Activated naive CD4-positive, alpha-beta T cell treated with anti-CD3 and anti-CD28 coated beads, Interleukin-2, amount 50 U/mL, for 24 hours (primary cell): ENCODE data around the gene SERPINA4.

Experiments
- H3K27ac Mint-ChIP-seq: one replicate; pipeline ENCODE4 v1.8.0; 2021; ENCODE audit warnings: mild to moderate bottlenecking, mixed read lengths
- H3K27me3 Mint-ChIP-seq: one replicate; pipeline ENCODE4 v1.8.0; 2021; ENCODE audit warnings: mixed read lengths
- H3K36me3 Mint-ChIP-seq: one replicate; pipeline ENCODE4 v1.8.0; 2021; ENCODE audit warnings: mixed read lengths
- H3K4me1 Mint-ChIP-seq: one replicate; pipeline ENCODE4 v1.8.0; 2021; ENCODE audit warnings: mixed read lengths
- H3K4me3 Mint-ChIP-seq: one replicate; pipeline ENCODE4 v1.8.0; 2021; ENCODE audit warnings: mild to moderate bottlenecking, mixed read lengths
- H3K9me3 Mint-ChIP-seq: one replicate; pipeline ENCODE4 v1.8.0; 2021; ENCODE audit warnings: mixed read lengths

SERPINA4 gene, protein sequence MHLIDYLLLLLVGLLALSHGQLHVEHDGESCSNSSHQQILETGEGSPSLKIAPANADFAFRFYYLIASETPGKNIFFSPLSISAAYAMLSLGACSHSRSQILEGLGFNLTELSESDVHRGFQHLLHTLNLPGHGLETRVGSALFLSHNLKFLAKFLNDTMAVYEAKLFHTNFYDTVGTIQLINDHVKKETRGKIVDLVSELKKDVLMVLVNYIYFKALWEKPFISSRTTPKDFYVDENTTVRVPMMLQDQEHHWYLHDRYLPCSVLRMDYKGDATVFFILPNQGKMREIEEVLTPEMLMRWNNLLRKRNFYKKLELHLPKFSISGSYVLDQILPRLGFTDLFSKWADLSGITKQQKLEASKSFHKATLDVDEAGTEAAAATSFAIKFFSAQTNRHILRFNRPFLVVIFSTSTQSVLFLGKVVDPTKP

DNA sequence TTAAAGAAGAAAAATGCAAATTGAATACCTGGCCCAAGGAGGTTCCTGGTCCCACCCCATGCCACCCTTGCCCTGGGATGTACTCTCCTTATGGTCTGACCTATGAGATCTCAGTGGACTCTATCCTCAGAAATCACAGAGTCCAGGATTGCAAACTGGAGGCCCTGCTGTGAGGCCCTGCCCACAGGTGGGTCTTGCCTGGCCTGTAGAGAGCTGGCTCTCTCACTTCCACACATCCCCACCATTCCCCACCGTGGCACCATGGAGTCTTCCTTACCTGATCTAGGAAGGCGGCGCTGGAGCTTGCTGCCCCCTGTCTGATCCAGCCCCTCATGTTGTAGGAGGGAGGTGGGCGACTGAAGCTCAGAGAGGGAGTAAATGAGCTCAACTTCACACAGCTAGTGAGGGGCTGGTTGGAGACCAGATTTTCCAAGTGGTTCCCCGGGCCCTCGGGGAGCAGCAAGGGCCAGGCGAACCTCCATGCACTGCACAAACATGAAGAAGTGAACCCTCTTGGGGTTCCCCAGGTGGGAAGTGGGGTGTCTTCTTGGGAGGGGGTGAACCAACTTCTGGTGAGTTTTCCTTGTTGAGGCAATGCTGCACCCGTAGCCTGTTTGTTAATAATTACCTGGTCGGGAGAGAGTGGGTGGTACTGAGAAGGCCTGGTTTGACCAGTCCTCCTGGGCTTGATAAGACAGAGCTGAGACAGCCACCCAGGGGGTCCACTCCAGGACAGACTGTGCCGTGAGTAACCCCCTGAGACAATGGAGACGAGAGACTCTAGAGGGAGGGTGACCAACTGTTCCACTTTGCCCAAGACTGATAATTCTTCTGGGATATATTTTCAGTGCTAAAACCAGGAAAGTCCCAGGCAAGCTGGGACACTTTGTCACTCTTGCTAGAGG is at the start of gene SERPINA4:
TSS of gene SERPINA4 (plus strand) at position 692 of the 905 bp plus-strand sequence. CDS start 2,041 bp downstream, outside the sequence.
- Mint-ChIP-seq H3K4me1 (no peaks in the 10 kb centered on the region), H3K36me3 (no peaks in the 10 kb centered on the region), H3K27me3 (peaks cover 10% of the 10 kb centered on the region), H3K4me3 (no peak within 1 kb of the TSS), H3K9me3 (no peaks in the 10 kb centered on the region), H3K27ac (no peak within 1 kb of the TSS)

DNA sequence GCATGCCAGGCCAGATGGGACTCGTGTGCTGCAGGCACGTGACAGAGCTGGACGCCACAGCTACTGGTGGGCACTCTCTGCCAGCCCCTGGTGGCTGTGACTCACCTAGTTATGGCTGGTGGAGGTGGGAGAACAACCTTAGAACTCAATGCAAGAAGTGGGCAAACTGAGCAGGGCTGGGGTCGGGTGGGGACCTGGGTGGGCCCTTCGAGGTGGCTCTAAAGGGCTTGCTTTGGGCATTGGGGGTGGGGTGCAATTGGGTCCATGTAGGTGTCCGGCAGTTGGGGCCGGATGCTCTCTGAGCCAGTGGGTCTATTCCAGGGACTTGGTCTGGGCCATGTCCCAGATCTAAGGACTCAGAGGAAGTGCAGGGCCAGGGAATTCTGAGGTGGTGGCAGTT is 46.9 kb upstream of the SERPINA4 start:
- H3K36me3 Mint-ChIP-seq = no peaks in the 10 kb centered on the region
- no peak overlapping the region for H3K4me3 Mint-ChIP-seq
- no peaks in the 10 kb centered on the region for H3K4me1 Mint-ChIP-seq
- H3K27ac Mint-ChIP-seq = no peak overlapping the region
- H3K9me3 Mint-ChIP-seq = no peaks in the 10 kb centered on the region
- H3K27me3 Mint-ChIP-seq = peaks cover 2% of the 10 kb centered on the region

DNA sequence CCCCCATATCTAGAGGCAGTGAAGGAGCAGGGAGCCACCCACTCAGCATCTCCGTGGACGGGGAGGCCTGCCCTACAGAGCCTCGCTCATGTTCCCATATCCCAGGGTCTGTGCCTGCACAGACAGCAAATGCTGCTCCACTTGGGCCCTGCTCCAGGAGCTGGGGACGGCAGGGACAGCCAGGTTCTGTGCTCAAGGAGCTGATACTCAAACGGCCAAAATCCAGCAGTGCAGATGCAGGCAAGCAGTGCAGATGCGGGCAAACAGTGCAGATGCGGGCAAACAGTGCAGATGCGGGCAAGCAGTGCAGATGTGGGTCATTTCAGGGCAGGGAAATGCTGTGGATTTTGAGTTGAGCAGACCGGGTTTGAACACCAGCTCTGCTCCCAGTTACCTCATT is 45.8 kb upstream of the SERPINA4 start:
- H3K36me3 Mint-ChIP-seq = no peaks in the 10 kb centered on the region
- no peak overlapping the region for H3K4me3 Mint-ChIP-seq
- peaks cover 2% of the 10 kb centered on the region for H3K27me3 Mint-ChIP-seq

DNA sequence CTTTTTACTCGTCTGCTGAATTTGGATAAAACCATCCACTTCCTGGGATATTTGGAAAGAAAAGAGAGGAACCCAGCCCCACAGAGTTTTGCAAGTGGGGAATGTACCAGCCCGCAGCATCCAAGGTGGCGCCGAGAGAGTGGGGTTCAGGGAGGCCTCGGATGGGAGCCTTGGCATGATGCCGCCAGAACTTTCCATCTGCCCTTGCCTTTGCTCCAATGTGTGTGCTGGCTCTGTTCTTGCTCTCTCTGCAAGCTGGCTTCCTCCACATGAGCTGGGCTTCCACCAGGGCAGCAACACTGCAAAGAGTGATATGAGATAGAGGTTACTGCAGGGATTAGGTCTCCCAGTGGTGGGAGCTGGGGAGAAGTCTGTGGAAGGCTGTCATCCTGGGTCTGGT is 45.4 kb upstream of the SERPINA4 start:
- H3K4me1 Mint-ChIP-seq = no peaks in the 10 kb centered on the region
- no peak overlapping the region for H3K4me3 Mint-ChIP-seq
- H3K27me3 Mint-ChIP-seq = peaks cover 2% of the 10 kb centered on the region
- no peak overlapping the region for H3K27ac Mint-ChIP-seq
- no peaks in the 10 kb centered on the region for H3K9me3 Mint-ChIP-seq
- no peaks in the 10 kb centered on the region for H3K36me3 Mint-ChIP-seq

More for the DNA sequence above, 45.8 kb upstream of the SERPINA4 start:
- Mint-ChIP-seq H3K9me3 (no peaks in the 10 kb centered on the region), H3K4me1 (no peaks in the 10 kb centered on the region), H3K27ac (no peak overlapping the region)

- no peaks in the 10 kb centered on the region for H3K9me3 Mint-ChIP-seq
- H3K27ac Mint-ChIP-seq = no peak overlapping the region
- H3K27me3 Mint-ChIP-seq = peaks cover 4% of the 10 kb centered on the region
- H3K36me3 Mint-ChIP-seq = no peaks in the 10 kb centered on the region
- H3K4me3 Mint-ChIP-seq = no peak overlapping the region
- H3K4me1 Mint-ChIP-seq = no peaks in the 10 kb centered on the region
These were observed 44.0 kb upstream of the SERPINA4 start for GRCh38 chr14:94517248-94517640.

GRCh38 chr14:94517641-94518257 is 43.5 kb upstream of the SERPINA4 start:
- Mint-ChIP-seq H3K9me3 (no peaks in the 10 kb centered on the region), H3K27ac (no peak overlapping the region), H3K4me1 (no peaks in the 10 kb centered on the region), H3K4me3 (no peak overlapping the region), H3K27me3 (peaks cover 6% of the 10 kb centered on the region), H3K36me3 (no peaks in the 10 kb centered on the region)

GRCh38 chr14:94521375-94522114 is 39.7 kb upstream of the SERPINA4 start:
- no peaks in the 10 kb centered on the region for H3K4me1 Mint-ChIP-seq
- H3K4me3 Mint-ChIP-seq = no peak overlapping the region
- peaks cover 5% of the 10 kb centered on the region for H3K9me3 Mint-ChIP-seq
- H3K27me3 Mint-ChIP-seq = peaks cover 15% of the 10 kb centered on the region
- no peaks in the 10 kb centered on the region for H3K36me3 Mint-ChIP-seq
- H3K27ac Mint-ChIP-seq = no peak overlapping the region

DNA sequence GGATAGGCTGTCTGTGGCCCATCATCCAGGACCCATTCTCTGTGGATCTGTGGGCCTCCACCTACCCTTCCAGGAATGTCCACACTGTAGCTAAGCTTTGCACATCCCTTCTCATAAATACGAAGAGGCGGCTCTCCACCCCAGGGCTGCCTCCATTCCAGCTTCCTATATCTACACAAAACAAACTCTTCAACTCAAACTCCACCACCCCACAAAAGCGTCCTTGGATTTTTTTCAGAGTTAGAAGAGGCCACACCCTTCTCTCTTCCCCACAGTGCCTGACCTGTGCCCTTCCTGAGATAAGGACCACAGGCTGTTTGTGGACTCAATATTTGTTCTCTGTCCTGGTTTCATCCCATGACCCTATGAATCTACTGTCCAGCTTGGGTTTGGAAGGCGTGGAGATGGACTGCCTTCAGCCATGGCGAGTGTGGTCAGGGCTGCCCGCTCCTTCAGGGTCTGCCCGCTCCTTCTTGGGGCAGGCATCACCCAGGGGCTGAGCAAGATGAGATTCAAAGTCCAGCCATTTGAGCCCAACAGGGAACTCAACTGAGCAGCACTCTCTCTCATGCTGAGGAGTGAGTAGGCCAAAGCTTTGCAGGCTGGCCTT is 39.0 kb upstream of the SERPINA4 start:
- Mint-ChIP-seq H3K9me3 (peaks cover 9% of the 10 kb centered on the region), H3K27me3 (peaks cover 19% of the 10 kb centered on the region), H3K4me3 (no peak overlapping the region), H3K4me1 (no peaks in the 10 kb centered on the region), H3K36me3 (peaks cover 1% of the 10 kb centered on the region), H3K27ac (no peak overlapping the region)

DNA sequence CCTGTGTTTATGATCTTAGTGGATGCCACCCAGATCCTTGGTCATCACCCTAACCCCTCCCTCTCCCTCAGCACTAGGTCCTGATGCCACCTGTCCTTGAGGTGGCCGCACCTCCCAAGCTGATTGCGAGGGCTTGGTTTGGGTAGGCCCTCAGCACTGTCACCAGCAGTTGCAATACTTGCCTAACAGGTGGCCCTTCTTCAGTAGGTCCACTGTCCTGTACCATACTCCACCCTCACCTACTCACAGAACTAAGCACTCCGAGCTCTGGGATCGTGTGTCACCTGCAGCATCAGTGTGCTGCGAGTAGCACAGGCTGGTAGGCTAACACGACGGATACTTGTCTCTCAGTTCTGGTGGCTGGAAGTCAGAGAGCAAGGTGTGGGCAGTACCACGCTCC is 38.0 kb upstream of the SERPINA4 start:
- Mint-ChIP-seq H3K4me3 (no peak overlapping the region), H3K27me3 (peaks cover 21% of the 10 kb centered on the region), H3K9me3 (peaks cover 11% of the 10 kb centered on the region), H3K36me3 (peaks cover 1% of the 10 kb centered on the region), H3K27ac (no peak overlapping the region), H3K4me1 (no peaks in the 10 kb centered on the region)

DNA sequence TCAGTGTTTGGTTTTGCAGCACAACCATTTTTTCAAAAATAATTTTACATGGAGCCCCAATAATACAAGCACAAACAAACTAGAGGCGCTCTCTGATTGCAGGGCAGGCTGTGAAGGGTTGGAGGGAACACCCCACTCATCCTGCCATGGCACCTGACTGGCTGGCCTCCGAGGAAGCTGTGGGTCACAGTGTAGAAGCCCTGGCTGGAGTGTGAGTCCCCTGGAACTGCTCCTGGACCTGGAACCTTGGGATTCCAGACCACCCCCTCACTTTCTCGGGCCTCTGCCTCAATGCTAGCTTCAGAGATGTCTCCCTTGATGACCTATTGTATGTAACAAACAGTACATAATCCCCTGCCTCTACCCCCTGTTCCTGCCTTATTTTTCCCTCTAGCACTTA is 37.1 kb upstream of the SERPINA4 start:
- Mint-ChIP-seq H3K27me3 (peaks cover 21% of the 10 kb centered on the region), H3K9me3 (peaks cover 11% of the 10 kb centered on the region), H3K4me1 (no peaks in the 10 kb centered on the region), H3K36me3 (peaks cover 1% of the 10 kb centered on the region), H3K27ac (no peak overlapping the region), H3K4me3 (no peak overlapping the region)

DNA sequence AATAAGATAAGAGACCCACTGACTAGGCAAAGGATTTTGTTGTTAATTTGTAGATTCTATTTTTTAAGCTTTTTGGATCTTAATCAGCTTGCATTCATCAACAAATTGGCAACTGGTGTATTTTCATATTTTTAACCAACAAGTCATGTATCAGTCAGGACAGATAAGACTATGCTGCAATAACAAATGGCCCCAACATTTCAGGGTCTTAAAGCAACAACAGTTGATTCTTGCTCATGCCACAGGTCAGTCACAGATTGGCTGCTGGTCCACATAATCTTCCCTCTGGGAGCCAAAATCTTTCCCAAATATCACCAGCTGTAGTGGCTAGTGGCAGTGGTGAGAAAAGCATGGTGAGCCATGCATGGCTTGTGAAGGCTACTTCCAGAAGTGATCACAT is 30.1 kb upstream of the SERPINA4 start:
- Mint-ChIP-seq H3K9me3 (peaks cover 10% of the 10 kb centered on the region), H3K4me1 (no peaks in the 10 kb centered on the region), H3K27ac (no peak overlapping the region), H3K36me3 (peaks cover 1% of the 10 kb centered on the region), H3K4me3 (no peak overlapping the region), H3K27me3 (peaks cover 11% of the 10 kb centered on the region)

GRCh38 chr14:94532447-94532846 is 28.8 kb upstream of the SERPINA4 start:
- peaks cover 5% of the 10 kb centered on the region for H3K27me3 Mint-ChIP-seq
- H3K9me3 Mint-ChIP-seq = peaks cover 4% of the 10 kb centered on the region

GRCh38 chr14:94535506-94535905 is 25.7 kb upstream of the SERPINA4 start:
- Mint-ChIP-seq H3K4me3 (no peak overlapping the region), H3K9me3 (peaks cover 4% of the 10 kb centered on the region), H3K27me3 (peaks cover 5% of the 10 kb centered on the region), H3K27ac (no peak overlapping the region), H3K4me1 (no peaks in the 10 kb centered on the region), H3K36me3 (no peaks in the 10 kb centered on the region)

More at GRCh38 chr14:94532447-94532846, 28.8 kb upstream of the SERPINA4 start:
- Mint-ChIP-seq H3K36me3 (no peaks in the 10 kb centered on the region), H3K4me1 (no peaks in the 10 kb centered on the region), H3K4me3 (no peak overlapping the region), H3K27ac (no peak overlapping the region)

DNA sequence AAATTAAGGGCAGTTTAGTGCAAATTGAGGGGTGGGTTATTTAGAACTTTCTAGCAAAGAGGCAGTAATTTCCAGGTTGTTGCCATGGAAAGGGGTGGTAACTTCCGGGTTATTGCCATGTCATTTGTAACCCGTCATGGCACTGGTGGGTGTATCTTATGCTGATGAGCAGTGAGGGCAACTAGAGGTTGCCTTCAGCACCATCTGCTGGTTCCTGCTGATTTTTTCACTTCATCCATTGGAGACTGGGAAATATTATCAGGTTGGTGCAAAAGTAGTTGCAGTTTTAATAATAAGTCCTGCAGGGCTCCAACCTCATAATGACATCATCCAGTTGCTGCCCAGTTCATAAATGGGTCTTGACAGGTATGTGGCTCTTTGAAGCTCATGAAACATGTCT is 24.4 kb upstream of the SERPINA4 start:
- Mint-ChIP-seq H3K27me3 (peaks cover 5% of the 10 kb centered on the region), H3K36me3 (no peaks in the 10 kb centered on the region), H3K4me3 (no peak overlapping the region), H3K9me3 (peaks cover 4% of the 10 kb centered on the region), H3K27ac (no peak overlapping the region), H3K4me1 (no peaks in the 10 kb centered on the region)
